ENCODE results near the gene PCDHA9.
"Not testable (repeated sequence)": the region's sequence is repeated elsewhere in the genome, so short reads cannot be mapped to it uniquely, and the experiment has no call there.

Gene PCDHA9

DNA sequence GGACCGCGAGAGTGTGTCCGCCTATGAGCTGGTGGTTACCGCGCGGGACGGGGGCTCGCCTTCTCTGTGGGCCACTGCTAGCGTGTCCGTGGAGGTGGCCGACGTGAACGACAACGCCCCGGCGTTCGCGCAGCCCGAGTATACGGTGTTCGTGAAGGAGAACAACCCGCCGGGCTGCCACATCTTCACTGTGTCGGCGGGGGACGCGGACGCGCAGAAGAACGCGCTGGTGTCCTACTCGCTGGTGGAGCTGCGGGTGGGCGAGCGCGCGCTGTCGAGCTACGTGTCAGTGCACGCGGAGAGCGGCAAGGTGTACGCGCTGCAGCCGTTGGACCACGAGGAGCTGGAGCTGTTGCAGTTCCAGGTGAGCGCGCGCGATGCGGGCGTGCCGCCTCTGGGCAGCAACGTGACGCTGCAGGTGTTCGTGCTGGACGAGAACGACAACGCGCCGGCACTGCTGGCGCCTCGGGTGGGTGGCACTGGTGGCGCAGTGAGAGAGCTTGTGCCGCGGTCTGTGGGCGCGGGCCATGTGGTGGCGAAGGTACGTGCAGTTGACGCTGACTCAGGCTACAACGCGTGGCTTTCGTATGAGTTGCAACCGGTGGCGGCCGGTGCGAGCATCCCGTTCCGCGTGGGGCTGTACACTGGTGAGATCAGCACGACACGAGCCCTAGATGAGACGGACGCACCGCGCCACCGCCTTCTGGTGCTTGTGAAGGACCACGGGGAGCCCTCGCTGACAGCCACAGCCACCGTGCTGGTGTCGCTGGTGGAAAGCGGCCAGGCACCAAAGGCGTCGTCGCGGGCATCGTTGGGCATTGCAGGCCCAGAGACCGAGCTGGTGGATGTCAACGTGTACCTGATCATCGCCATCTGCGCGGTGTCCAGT lies 12.3 kb upstream of the PCDHA9 start:
- no peak for DNase-seq

DNA sequence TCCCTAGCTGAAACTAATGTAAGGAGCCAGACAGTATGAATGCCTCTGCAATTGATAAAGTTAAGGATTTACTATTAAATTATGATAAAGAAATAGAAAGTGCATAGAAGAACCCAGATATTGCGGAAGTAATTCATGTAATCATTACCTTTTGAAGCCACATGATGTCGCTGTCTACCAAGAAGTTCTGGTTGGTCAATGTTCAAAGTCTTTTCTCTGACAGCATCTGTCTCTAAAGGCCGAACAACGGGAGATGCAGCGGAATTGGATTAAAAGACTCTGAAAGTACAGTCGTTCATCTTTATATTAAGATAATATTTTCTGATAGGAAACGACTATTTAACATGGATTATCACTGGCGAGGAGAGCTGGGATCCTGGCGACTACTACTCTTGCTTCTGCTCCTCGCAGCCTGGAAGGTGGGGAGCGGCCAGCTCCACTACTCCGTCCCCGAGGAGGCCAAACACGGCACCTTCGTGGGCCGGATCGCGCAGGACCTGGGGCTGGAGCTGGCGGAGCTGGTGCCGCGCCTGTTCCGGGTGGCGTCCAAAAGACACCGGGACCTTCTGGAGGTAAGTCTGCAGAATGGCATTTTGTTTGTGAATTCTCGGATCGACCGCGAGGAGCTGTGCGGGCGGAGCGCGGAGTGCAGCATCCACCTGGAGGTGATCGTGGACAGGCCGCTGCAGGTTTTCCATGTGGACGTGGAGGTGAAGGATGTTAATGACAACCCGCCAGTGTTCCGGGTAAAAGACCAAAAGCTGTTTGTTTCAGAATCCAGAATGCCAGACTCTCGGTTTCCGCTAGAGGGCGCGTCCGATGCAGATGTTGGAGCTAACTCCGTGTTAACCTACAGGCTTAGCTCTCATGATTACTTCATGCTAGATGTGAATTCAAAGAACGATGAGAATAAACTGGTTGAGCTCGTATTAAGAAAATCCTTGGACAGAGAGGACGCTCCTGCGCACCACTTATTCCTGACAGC lies 6.9 kb upstream of the PCDHA9 start, which contains the start of gene PCDHA8:
PCDHA8 (plus strand) TSS at position 210 of the 985 bp plus-strand sequence; CDS start at position 345, 135 bp downstream.
- DNase-seq: no peak

GRCh38 chr5:140842798-140843733 lies 5.1 kb upstream of the PCDHA9 start:
- no peak for DNase-seq

DNA sequence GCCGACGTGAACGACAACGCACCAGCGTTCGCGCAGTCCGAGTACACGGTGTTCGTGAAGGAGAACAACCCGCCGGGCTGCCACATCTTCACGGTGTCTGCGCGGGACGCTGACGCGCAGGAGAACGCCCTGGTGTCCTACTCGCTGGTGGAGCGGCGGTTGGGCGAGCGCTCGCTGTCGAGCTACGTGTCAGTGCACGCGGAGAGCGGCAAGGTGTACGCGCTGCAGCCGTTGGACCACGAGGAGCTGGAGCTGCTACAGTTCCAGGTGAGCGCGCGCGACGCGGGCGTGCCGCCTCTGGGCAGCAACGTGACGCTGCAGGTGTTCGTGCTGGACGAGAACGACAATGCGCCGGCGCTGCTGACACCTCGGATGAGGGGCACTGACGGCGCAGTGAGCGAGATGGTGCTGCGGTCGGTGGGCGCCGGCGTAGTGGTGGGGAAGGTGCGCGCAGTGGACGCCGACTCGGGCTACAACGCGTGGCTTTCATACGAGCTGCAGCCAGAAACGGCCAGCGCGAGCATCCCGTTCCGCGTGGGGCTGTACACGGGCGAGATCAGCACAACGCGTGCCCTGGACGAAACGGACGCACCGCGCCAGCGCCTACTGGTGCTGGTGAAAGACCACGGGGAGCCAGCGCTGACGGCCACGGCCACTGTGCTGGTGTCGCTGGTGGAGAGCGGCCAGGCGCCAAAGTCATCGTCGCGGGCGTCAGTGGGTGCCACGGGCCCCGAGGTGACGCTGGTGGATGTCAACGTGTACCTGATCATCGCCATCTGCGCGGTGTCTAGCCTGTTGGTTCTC lies 1.9 kb downstream of the PCDHA9 start:
- DNase-seq: not testable (repeated sequence)

GRCh38 chr5:140855772-140856674 lies 7.8 kb downstream of the PCDHA9 start, which contains the start of gene PCDHA10:
Gene PCDHA10 (plus strand): TSS chr5:140855897. CDS start chr5:140856049, 152 bp downstream.
- DNase-seq: peak in 1 of 3 experiments; percentile 87

DNA sequence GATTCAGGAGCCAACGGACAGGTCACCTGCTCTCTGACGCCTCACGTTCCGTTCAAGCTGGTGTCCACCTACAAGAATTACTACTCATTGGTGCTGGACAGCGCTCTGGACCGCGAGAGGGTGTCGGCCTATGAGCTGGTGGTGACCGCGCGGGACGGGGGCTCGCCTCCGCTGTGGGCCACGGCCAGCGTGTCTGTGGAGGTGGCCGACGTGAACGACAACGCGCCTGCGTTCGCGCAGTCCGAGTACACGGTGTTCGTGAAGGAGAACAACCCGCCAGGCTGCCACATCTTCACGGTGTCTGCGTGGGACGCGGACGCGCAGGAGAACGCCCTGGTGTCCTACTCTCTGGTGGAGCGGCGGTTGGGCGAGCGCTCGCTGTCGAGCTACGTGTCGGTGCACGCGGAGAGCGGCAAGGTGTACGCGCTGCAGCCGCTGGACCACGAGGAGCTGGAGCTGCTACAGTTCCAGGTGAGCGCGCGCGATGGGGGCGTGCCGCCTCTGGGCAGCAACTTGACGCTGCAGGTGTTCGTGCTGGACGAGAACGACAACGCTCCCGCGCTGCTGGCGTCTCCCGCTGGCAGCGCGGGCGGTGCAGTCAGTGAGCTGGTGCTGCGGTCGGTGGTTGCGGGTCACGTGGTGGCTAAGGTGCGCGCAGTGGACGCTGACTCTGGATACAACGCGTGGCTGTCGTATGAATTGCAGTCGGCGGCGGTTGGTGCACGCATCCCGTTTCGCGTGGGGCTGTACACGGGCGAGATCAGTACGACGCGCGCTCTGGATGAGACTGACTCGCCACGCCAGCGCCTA lies 9.2 kb downstream of the PCDHA9 start:
- no peak for DNase-seq

DNA sequence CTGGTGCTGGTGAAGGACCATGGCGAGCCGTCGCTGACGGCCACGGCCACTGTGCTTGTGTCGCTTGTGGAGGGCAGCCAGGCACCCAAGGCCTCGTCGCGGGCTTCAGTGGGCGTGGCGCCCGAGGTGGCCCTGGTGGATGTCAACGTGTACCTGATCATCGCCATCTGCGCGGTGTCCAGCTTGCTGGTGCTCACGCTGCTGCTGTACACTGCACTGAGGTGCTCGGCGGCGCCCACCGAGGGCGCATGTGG lies 9.7 kb downstream of the PCDHA9 start:
- no peak for DNase-seq

DNA sequence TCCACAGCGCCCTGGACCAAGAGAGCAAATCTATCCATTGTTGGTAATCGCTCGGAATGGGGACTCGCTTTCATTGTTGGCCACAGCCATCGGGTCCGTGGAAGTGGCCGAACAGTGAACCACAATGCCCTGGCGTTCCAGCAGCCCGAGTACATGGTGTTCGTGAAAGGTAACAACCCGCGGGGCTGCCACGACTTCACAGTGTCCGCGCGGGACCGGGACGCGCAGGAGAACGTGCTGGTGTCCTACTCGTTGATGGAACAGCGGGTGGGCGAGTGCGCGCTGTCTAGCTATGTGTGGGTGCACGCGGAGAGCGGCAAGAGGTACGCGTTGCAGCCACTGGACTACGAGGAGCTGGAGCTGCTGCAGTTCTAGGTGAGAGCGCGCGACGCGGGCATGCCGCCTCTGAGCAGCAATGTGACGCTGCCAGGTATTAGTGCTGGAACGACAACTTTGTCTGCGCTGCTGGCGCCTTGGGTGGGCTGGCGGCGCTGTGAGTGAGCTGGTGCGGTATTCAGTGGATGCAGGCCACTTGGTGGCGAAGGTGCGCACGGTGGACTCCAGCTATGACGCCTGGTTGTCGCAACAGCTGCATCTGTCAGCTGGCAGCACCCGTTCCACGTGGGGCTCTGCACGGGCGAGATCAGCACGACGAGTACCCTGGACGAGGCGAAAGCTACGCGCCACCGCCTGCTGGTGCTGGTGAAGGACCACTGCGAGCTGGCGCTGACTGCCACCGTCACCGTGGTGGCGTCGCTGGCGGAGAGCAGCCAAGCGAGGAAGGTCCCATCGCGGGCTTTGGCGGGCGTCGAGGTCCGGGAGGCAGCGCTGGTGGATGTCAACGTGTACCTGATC lies 14.5 kb downstream of the PCDHA9 start:
- DNase-seq: no peak

DNA sequence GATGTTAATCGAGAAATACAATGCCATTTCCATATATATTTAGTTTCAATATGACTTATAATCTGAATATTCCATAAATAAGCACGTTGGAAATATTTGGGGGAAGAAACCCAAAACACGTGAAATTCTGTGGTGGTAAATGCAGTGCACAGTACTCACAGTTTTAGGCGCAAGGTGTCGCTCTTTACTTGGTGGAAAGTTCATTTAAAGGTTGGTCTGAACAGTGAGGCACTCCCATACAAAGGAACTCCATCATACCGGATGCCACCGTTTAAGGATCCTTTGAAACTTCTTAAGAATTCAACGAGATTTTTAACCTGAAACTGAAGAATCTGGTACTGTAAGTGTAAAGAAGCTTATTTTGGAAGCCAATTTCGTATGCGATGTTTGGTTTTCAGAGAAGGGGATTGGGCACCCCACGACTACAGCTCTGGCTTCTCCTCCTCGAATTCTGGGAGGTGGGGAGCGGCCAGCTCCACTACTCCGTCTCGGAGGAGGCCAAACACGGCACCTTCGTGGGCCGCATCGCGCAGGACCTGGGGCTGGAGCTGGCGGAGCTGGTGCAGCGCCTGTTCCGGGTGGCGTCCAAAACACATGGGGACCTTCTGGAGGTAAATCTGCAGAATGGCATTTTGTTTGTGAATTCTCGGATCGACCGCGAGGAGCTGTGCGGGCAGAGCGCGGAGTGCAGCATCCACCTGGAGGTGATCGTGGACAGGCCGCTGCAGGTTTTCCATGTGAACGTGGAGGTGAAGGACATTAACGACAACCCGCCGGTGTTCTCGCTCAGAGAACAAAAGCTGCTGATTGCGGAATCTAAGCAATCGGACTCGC lies 20.8 kb downstream of the PCDHA9 start, which contains the start of gene PCDHA11:
PCDHA11 (plus strand) TSS at position 237 of the 834 bp plus-strand sequence; CDS start at position 384, 147 bp downstream.
- no peak for DNase-seq

DNA sequence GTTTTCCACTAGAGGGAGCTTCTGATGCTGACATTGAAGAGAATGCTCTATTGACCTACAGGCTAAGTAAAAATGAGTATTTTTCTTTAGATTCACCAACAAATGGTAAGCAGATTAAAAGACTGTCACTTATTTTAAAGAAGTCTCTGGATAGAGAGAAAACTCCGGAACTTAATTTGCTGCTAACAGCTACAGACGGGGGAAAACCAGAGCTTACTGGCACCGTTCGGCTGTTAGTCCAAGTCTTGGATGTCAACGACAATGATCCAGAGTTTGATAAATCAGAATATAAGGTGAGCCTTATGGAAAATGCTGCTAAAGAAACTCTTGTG lies 21.3 kb downstream of the PCDHA9 start:
- DNase-seq: no peak

GRCh38 chr5:140870221-140871201 lies 22.3 kb downstream of the PCDHA9 start:
- DNase-seq: no peak

- no peak for DNase-seq
Measured at GRCh38 chr5:140875085-140876065, 27.2 kb downstream of the PCDHA9 start, which contains the start of gene PCDHA12. Gene PCDHA12 (plus strand): TSS chr5:140875308. CDS start chr5:140875473, 165 bp downstream.

- not testable (repeated sequence) for DNase-seq
Measured at GRCh38 chr5:140876541-140877261, 28.5 kb downstream of the PCDHA9 start.

- no peak for DNase-seq
Measured at GRCh38 chr5:140877262-140877581, 29.0 kb downstream of the PCDHA9 start.
